Kidney epithelial cell (primary cell): ENCODE measurements around the gene CCNQ. TPM values are rescaled to one million over a fixed set of nuclear protein-coding genes. Genes with fewer than 3 reads are reported as not detected.

ENCODE experiments used
- DNase-seq: peaks from one replicate; pipeline ENCODE4 v3.0.0-alpha.2; 2010; ENCODE audit warnings: low read depth
- H3K27me3 ChIP-seq: 2 replicates; pipeline ENCODE4 v1.6.0; 2011; ENCODE audit warnings: low read length; ENCODE audit not compliant: control insufficient read depth, insufficient read depth
- H3K36me3 ChIP-seq: 2 replicates; pipeline ENCODE4 v1.5.1; 2011; ENCODE audit warnings: low read length; ENCODE audit not compliant: control insufficient read depth, insufficient read depth
- H3K4me3 ChIP-seq: 2 replicates; pipeline ENCODE4 v1.5.1; 2011; ENCODE audit warnings: low read depth, mild to moderate bottlenecking, control low read depth, low read length
- total RNA-seq: library from RNA; depleted of rRNA; stranded (reverse); fragments of >200 nt; gene quantifications from 2 replicates; pipeline ENCODE4 v1.2.3, GENCODE V29; 2015
- TF ChIP-seq, protein P1 (sequence below): IDR thresholded peaks from 2 replicates; pipeline ENCODE4 v1.5.1; 2011; ENCODE audit warnings: mild to moderate bottlenecking, moderate library complexity, low read length, control low read depth, inconsistent platforms; ENCODE audit not compliant: insufficient read depth, poor library complexity, severe bottlenecking

The CCNQ gene
- total RNA-seq, 1 donor from 2014 or later, result 29.3 TPM

DNA sequence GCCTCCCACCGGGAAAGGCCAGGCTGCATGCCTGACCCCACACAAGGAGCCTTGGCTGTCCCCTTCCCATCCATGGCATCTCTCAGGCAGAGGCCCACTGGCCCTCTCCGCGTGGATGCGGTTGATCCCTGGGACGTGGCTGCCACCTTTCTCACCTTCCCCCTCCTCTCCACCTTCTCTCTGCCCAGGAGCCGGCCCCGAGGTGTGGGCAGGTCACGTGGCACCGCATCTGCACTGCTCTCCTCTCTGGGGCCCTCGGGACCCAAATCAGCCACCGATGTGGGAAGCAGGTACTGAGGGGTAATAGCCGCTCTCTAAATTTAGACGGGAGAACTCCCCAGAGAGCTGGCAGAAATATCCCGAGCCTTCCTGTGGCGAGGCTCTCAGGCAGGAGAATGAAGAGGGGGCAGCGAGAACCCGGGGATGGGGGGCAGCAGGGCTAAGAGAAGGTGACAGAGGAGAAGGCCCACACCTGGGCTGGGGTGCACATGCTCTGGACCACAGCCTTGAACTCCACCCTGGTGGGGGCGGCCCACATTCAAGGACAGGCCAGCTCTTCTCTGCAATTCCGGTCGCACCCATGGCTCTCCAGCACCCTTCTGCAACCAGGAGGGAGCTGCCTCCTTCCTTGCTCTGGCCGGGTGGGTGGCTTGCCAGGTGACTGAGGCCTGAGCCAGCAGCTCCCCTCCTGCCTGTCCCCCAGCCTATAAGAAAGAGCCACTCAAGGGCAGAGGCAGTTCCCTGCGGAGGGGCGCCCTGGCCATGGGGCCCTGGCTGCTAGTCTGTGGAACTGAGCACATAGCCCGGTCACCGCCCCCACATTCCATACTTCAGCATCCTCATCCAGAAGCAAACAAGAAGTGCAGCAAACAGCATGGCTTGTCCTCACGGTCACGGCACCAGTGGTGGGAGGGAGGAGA, 38.4 kb upstream of the CCNQ start:
- no peak for DNase-seq
- Histone ChIP-seq H3K4me3 (no peak overlapping the region), H3K36me3 (no peaks in the 10 kb centered on the region), H3K27me3 (peaks cover 31% of the 10 kb centered on the region)
- TF ChIP-seq, protein P1, sequence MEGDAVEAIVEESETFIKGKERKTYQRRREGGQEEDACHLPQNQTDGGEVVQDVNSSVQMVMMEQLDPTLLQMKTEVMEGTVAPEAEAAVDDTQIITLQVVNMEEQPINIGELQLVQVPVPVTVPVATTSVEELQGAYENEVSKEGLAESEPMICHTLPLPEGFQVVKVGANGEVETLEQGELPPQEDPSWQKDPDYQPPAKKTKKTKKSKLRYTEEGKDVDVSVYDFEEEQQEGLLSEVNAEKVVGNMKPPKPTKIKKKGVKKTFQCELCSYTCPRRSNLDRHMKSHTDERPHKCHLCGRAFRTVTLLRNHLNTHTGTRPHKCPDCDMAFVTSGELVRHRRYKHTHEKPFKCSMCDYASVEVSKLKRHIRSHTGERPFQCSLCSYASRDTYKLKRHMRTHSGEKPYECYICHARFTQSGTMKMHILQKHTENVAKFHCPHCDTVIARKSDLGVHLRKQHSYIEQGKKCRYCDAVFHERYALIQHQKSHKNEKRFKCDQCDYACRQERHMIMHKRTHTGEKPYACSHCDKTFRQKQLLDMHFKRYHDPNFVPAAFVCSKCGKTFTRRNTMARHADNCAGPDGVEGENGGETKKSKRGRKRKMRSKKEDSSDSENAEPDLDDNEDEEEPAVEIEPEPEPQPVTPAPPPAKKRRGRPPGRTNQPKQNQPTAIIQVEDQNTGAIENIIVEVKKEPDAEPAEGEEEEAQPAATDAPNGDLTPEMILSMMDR, result no peak

DNA sequence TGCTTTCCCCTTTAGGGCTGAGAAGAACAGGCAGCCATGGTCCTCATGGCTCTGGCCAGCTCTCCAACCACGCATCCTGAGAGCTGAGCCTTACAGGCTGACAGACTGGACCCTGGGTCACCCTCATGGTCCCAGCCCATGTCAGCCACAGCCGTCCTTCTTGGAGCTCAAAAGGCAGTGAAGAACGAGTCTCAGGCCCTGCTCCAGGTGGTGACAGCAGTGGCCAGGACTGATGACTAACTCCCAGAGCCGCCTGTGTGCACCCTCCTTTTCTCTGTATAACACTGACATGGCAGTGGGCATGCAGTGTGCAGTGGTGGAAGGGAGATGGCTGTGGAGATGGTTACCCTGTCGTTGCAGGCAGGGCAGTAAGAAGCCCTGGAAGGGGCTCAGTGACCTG, 37.8 kb upstream of the CCNQ start:
- H3K27me3 ChIP-seq, result peaks cover 27% of the 10 kb centered on the region
- no peaks in the 10 kb centered on the region for H3K36me3 ChIP-seq
- no peak overlapping the region for H3K4me3 ChIP-seq
- TF ChIP-seq, protein P1, result no peak
- DNase-seq, result no peak

DNA sequence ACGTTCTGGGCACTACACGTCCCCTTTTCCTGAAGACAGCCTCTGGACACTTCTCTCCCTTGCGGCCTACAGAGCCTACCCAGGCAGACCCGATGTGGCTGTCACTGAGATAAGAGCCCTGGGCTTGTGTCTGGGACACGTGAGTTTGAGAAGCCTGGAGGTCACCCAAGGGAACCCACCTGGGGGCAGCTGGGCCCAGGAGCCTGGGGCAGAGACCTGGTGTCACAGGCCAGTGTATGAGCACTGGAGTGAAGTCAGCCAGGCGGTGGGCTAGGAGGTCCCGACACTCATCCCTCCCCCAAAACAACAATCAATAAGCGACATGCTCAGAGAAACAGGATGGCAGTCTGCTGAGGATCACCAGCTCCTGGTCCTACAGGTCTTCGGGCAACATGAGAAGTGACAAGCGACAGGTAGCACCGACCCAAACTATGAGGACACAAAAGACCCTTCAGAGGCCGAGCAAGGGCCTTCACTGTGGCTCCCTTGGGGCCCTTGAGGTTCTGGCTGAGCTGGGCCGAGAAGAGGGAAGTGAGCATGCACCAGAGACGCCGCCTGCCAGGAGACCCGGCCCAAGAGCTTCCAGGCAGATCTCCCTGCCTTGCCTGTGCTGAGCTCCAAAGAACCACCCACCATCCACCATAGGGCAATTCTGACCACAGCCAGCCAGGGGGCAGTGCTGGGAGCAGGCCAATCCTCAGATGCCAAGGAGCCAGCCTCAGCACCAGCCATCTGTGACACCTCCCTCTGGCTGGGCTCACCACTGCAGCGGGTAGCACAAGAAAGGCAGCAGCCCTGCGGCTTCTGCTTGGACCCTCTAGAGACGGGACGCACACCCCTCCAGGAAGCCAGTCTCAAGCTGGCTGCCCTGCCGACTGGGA, 37.1 kb upstream of the CCNQ start:
- TF ChIP-seq, protein P1, result peak; percentile 59

DNA sequence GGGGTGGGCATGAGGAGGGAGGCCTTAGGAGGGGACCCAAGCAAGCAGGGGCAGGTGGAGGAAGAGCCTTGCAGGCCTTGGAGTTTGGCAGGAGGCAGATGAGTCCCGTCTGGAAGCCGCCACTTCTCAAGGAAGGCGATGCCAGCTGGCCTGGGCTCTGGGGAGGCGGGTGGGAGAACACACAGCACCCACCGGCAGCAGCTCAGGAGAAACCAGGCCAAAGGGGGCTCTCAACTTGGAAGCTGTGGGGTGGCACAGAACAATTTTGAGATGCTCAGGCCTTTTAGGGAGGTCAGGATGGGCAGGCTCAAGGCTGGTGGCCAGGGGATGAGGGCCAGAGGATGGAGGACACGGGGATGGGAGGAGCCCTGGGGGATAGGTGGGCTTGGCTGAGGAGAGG, 36.4 kb upstream of the CCNQ start:
- TF ChIP-seq, protein P1, result no peak
- Histone ChIP-seq H3K36me3 (no peaks in the 10 kb centered on the region), H3K4me3 (no peak overlapping the region), H3K27me3 (peaks cover 16% of the 10 kb centered on the region)
- DNase-seq, result no peak

More for the DNA sequence above, 37.1 kb upstream of the CCNQ start:
- Histone ChIP-seq H3K4me3 (no peak overlapping the region), H3K27me3 (peaks cover 20% of the 10 kb centered on the region), H3K36me3 (no peaks in the 10 kb centered on the region)
- no peak for DNase-seq

DNA sequence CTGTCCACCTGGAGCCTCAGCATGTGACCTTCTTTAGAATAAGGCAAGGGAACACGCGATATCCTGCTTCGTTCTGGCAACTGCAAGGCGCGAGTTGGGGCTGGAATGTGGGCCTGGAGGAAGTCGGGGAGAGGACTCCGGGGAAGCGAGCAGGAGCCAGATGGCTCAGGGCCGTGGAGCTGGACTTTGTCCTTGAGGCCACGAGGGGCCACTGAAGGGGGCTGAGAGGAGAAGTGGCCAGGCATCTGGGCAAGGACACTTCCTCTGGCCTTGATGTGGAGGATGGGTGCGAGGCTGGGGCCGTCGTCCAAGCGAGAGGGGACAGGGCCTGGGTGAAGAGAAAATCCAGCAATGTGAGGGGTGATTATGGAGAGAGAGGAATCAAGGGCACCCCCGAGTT, 35.9 kb upstream of the CCNQ start:
- TF ChIP-seq, protein P1, result no peak
- Histone ChIP-seq H3K4me3 (no peak overlapping the region), H3K27me3 (peaks cover 16% of the 10 kb centered on the region), H3K36me3 (no peaks in the 10 kb centered on the region)
- no peak for DNase-seq
